GM18517 (cell line): ENCODE data around the gene NT5DC4.

Experiments
- ATAC-seq: cut with Tn5 transposase; IDR thresholded peaks from one replicate; pipeline ENCODE4 v1.9.1; 2021; ENCODE audit warnings: mild to moderate bottlenecking, moderate library complexity; ENCODE audit not compliant: unreplicated experiment

NT5DC4 gene

DNA sequence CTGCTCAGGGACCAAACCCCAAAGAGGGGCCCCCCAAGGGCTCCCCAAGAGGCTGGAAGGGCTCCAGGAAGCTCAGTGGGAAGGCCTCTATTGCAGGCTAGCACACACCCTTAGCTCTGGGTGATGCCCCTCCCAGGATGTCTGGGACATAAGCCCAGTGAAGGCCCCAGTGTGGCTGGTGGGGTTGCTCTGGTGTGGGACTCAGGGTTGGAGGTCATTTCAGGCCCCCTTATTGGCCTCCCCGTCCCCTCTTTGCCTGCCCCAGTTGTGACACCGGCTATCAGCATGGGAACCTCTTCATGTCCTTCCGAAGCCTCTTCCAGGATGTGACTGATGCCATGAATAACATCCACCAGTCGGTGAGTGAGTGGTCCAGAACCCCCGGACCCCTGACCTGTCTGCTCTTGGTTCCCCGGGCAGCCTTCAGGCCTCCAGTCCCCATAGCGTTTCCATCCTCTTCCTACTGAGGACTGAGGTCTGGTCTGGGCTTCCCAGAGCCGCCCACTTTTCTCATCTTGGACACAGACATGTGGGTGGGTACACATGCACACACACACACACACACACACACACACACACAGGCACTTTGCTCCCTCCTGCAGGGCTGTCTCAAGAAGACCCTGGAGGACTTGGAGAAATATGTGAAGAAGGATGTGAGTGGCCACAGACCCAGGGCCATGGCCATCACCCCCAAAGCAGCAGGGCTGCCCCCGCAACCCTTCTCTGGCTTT lies 2.2 kb downstream of the NT5DC4 start:
- ATAC-seq: no peak

DNA sequence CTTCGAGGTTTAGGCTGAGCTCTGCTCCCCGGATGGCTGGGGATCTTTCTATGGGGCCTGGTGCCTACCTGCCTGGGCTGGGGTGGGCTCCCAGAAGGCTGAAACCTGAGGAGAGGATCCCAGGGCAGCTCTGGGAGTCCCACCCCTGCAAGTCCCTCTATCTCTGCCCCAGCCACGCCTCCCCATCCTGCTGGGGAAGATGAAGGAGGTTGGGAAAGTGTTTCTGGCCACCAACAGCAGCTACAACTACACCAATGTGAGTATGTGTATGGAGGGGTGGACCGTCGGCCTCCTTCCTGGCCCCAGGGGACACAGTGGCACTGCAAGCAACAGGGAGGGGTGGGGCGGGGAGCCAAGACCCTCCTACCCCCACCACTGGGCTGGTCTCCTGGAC lies 2.7 kb downstream of the NT5DC4 start:
- no peak for ATAC-seq

DNA sequence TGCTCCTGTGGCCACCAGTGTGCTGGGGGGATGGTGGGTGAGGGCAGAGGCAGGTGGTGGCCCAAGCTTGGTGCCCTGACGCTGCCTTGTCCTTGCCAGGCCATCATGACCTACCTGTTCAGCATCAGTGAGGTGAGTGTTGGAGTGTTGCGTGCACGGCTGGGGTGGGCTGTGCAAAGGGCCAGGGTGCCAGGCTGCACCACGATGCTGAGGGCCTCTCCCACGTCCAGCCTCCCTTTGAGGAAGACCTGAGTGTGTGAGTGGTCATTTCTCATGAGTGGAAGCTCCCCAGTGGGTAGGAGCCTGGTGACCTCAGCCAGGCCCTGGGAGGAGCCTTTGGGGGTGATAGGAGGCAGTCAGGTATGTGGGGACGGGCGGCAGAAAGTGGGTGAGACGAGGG lies 3.2 kb downstream of the NT5DC4 start:
- no peak for ATAC-seq

DNA sequence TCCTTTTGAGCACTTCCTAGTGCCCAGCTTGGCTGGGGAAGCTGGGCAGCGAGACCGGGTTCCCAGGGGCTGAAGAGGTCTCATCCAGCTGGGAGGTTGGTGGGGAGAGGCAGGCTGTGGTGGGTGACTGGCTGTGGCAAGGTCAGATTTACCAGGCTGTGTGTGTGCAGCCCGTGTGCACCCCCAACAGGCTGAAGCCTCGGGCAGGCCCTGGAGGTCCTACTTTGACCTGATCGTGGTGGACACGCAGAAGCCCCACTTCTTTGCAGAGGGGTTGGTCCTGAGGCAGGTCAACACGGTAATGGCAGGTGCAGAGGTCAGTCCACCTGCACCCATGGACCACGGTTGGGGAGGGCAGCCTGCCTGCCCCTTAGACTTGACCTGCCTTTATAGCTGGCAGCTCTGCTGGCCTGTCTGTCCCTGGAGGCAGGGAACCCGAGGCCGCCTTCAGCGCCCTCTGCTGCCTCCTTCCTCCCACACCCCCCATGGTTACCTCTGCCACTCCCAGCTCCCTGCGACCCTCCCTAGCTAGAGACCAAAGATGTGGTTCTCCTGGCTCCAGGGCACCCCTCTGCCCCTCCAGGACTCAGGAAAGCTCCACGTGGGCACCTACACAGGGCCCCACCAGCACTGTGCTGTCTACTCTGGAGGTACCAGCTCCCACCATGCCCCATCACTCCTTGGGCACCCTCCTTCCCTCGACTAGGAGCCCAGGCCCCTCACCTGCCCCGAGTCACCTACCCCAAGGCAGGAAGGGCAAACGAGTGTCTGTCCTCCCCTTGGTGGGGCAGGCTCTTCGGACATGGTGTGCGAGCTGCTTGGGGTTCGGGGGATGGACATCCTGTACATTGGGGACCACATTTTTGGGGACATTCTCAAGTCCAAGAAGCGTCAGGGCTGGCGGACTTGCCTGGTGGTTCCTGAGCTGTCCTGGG lies 4.0 kb downstream of the NT5DC4 start:
- ATAC-seq: no peak

DNA sequence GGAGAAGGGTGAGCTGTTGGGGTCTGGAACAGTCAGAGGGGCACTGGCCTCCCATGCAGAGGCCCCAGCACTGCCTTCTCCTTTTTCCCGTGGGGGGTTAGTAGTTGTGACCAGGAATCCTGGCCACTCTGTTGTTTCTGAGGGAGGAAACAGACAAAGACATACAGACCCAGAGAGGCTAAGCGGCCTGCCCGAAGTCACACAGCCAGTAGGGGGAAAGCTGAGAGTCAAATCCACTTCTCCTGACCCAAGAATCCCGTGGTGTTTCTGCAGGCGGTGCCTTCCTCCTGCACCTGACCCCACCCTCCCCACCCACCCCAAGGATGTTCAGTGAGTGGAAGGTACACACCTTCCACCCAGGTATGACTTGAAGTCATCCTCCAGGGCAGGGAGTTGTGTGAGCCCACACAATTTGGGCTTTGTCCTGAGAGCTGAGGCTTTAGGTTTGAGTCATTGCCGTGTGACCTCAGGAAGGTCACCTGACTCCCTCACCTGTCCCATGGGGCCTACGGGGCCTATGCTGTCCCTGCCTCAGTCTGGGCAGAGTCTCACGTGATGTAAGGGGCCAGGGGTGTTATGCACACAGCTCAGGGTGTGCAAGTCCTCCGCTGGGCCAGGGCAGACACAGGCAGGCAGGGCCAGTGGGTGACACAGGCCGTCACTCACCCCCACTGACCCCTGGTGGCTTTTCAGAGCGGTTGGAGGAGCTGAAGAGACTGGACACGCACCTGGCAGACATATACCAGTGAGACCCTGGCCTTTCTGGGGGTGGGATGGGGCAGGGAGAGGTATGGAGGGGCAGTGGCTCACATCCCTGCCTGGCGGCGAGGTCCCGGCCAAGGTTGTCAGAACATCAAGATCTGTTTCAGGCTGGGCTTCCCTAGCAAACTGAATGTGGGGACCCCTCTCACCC lies 5.0 kb downstream of the NT5DC4 start:
- ATAC-seq: peak; percentile 48

DNA sequence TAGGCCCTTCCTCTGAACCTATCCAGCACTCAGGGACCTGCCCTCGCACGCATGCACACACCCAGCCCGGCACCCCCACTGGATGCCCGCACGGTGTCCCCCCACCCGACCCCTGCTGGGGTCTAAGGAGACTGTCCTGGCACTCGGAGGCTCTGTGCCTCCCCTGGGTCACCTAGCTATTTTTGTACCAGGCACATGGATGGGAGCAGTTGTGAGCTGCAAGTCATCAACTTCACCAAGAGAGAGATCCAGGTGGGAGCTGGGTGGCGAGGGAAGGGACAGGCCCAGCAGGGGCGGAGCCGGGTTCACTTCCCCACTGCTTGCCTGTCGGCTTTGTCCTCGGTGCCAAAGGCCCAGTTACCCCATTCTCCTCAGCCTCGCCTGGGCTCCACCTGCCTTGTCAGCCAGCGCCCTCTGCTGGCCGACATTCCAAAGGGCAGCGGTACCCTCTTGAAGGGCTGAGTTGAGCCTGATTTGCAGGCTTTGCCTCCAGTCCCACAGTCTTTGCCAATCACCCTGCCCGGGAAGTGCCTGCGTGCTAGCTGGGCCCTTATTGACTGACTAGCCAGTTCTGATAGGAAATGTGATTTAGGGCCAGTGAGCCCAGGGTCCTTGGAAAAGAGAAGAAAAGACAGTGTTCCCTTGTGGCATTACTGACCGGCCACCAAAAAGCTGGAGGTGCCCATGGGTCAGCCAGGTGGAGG lies 5.8 kb downstream of the NT5DC4 start:
- ATAC-seq: peak; percentile 80

DNA sequence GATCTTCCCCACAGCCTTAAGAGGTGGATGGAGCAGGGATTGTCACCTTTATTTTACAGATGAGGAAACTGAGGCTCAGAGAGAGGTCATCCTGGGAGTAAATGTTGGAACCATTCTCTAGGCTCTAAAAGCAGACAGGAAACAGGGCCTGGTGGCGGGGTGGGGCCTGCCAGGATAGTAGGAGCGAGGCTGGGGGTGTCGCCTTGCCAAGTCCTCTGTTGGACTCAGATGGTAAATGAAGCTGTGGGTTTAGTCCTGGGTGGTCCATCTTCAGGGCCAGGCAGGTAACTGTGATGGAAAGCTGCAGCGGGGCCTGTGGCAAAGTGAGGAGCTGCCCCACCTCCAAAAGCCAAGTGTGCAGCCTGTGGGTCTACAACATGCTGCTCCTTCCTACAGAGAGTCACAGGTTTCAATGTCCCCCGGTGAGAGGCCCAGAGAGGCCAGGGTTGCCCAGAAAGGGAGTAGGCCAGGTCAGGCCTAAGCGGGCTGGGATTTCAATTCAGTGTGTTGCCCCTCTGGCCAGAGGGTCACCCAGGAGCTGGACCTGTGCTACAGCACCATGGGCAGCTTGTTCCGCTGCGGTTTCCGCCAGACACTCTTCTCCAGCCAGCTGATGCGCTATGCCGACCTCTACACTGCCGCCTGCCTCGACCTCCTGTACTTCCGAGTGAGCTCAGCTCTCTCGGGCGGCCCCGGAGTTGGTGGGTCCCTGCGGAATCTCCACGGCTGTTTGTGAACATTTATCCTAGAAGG lies 6.6 kb downstream of the NT5DC4 start:
- ATAC-seq: no peak

DNA sequence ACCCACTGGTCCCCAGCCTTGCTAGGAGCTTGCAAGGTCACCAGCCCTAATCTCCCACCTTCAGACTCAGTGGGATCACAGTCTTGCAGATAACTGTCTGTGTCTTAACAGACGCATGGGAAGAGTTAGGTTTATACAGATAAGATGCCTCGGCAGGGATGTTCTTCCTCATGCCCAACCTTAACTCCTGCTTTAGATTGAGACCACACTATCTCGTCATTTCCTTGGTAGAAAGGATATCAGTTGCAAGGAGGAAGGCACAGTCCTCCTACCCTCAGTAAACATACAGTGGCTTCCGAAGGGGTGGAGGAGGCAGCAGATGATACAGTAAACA lies 7.2 kb downstream of the NT5DC4 start:
- no peak for ATAC-seq

DNA sequence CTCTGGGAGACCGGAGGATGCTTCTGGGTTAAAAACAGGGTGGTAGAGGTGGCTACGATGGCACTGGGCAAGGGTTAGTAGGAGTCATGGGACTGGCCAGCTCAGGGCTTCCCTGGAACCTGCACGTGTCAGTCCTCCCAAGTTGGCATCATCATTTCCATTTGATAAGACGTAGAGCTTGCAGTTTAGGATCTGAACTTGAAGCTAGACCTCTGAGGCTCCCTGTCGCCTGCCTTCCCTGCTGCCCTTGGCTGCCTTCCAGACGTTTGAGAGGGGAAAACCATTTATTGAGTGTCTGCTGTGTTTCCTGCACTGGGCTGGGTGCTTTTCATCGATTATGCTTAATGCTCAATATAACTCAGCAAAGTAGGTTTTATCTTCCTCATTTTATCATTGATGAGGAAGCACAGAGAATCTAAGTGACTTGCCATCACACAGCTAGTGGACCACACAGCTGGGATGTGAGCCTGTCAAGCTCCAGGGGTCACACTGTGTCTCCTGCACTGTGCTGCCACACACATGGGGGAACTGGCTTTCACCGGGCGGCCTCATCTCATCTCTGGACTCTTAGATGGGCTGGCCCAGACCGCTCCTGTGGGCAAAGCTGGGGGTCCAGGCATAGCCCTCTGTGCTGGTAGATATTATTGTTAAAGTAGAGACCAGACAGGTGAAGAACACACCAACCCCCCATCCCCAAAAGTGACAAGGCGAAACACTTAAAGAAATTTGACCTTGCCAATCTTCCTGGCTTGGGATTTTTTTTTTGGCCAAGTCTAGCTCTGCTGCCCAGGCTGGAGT lies 7.8 kb downstream of the NT5DC4 start:
- ATAC-seq: no peak

DNA sequence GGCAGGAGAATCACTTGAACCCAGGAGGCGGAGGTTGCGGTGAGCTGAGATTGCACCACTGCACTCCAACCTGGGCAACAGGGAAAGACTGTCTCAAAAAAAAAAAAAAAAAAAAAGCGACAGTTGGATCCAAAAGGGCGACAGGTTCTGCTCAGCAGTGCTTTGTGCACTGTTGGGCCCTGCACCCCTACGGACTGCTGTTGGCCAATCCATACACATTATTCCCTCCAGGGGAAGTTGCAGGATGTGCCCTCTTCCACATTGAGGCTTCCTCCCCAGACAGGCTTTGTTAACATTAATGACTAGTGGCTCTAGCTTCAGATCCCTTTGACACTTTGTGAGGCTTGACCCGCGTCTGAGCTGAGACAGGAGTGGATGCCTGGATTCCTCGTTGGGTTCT lies 9.4 kb downstream of the NT5DC4 start:
- no peak for ATAC-seq

DNA sequence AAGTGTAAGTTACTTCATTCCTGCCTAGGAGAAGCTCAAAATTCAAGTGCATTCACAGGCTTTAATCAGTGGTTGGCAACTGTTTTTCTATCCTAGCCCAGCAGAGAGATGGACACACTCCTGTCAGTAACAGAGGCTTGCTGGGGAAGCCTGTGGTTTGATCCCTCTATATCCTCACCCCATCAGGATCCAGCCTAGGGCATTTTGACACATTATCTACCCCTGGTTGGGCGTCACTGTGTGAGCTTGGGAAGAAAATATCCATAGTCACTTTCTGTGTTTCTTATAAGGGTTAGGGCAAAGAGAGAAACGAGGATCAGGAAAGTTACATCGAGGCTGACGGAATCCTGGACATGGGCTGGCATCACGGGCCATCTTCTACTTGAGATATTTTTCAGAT lies 10.0 kb downstream of the NT5DC4 start:
- ATAC-seq: no peak

DNA sequence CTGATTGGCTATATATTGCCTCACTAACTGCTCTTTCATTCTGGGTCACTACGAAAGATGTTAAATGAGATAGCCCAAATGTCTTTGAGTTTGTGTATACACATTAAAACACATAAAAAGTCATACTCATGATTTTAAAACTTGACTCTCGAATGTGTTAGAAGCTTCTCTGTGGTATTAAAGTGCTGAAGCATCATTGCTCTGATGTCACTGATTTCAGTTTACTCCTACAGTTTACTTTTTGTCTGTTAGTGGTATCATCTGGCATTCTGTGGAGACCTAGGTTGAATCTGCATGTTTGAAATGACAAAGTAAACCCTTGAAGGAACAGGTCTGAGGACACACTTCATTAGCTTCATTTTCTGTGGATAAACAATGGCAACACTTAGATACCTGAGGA lies 10.7 kb downstream of the NT5DC4 start:
- no peak for ATAC-seq

DNA sequence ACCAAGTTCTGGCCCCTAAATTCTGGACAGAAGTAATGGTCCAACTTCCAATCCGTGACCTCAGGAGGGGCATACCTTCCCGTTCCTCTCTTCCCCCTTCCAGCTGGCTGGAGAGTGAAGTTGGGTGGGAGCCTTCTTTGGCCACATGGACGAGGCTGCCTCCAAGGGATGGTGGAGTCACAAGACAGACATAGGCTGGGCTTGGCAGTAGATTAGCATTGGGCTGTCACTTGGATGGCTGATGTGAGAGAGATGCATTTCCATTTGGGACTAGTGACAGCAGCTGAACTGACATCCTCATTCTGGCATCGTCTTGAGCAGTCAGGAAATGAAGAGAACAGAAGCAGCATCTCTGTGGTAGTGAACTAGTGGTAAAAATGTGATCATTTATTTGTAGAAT lies 12.6 kb downstream of the NT5DC4 start:
- ATAC-seq: no peak

DNA sequence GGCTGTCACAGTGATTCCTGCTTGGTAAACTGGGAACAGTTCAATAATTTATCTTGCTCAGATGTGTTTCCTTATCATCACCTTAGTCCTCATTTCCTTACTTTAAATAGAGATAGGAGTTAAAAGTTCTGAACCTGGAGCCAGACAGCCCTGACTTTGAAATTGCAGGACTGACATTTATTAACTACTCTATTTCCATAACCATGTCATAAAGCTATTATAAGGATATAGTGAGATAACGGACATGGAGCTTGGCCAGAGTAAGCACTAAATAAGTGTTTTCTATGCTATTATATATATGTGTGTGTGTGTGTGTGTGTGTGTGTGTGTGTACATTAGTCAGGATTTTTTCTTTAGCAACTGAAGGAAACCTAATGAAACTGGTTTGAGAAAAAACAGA lies 13.1 kb downstream of the NT5DC4 start:
- ATAC-seq: no peak

DNA sequence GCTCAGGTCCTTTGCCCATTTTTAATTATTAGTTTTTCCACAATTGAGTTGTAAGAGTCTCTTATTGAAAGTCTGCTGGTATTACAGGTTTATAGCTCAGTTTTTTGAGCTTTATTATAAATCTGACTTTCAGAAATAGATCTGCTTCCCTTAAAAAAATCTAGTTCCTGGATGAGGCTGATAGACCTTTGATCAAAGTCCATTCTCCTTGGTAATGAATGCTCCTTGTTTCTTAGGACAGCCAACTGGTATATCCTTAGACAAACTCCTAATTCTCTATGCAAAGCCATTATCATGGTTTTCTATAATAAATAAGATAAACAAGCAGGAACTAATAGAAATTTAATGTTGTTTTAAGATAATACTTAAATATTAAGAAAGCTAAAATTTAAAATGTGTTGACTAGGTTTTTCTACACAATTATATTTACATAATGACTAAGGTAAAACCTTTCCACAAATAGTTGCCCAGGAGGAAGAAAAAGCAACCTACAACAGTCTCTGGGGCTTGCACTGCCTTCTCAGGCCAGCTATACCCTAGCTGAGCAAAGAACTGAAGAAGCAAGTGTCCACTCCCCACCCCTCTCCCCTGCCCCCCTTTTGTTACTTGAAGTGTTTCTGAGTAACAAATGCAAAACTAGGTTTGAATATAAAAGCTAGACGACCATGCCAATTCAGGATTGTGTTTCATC lies 16.9 kb downstream of the NT5DC4 start:
- ATAC-seq: no peak

DNA sequence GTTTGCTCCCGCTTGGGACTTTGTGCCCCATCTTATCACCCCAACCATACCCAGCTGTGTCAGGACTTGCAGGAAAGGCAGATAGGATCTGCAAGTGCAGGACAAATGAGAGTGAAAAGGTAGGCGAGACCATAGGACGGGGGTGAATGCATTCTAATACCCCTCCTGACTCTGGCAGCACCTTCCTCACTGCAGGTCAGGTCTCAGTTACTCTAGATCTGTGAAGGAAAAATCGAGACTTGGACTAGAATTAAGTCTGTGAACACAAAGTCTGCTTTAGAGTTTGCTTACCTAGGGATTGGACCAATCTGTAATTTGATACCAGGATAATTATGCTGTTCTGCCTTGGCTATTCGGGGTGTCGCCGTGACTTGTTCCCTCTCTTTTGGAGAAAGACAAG lies 19.7 kb downstream of the NT5DC4 start:
- no peak for ATAC-seq

DNA sequence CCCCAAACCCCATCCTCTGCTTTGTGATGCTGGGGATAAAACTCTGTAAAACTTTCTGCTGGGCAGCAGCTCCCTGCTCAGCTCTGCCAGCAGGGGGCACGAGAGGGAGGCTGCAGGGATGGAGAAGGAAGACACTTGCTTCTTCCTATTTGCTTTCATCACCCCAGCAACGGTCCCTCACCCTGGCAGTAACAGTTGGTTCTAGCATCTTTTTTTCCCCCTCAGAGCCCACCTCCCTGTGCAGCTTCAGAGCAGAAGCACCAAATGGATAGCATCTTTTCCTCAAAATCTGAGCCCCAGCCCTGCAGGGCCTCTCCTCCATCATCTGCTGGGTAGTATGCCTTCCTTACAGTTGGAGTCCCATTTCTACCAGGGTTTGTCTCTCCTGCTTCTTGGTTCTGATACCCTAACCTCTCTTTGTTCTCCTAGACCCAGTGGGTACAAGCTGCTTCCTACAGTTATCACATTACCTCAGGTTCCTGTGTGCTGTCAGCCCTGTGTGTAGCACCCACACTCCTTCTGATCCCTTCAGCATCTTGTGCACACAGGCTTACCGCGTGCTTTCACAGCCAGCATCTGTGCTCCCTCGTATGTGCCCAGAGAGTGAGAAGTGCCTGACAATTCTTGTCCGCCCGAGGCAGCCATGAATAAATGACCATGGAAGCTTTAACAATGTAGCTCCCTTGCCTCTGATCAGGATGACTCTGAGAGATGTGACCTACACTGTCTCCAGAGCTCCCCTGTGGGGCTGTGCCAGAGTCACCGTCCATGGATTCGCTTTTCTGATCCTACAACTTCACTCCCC lies 29.1 kb downstream of the NT5DC4 start:
- no peak for ATAC-seq

DNA sequence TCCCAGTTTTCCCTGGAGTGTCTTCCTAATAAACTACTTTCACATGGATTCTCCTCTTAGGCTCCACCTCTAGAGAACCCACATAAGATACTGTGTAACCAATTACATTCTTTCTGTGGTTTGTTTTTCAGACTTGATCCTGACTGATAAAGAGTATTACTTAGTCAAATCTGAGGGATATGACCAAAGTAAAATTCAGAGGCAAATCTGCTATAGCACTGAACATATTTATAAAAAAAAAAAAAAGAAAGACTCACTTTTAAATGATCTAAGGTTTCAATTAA lies 29.7 kb downstream of the NT5DC4 start:
- ATAC-seq: no peak
